ENCODE results near the gene SKI. TPM values are rescaled to one million over a fixed set of nuclear protein-coding genes. Genes with fewer than 3 reads are reported as not detected.

The SKI gene
- total RNA-seq, 1 donor from 2014 or later, result 15.5 TPM

DNA sequence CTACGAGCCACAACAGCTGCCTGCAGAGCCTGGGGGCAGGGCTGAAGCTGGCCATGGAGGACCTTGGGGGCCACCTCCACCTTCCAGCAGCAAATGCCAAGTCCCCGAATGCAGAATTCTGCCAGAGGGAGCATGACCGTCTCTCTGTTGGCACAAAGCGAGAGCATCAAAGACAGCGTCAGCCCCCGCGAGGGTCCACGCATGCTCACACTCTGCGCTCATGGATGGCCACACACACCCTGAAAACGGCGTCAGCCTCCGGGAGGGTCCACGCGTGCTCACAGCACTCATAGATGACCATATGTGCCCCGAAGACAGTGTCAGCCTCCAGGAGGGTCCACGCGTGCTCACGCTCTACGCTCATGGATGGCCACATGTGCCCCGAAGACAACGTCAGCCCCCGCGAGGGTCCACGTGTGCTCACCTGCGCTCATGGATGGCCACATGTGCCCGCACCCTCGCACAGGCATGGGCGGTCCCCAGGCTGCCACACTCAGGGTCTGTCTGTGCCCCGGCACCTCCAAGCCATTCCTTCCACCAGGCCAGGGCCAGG, 116.7 kb downstream of the SKI start:
- no peak for DNase-seq (ENCODE audit: low spot score in 2 of 2)
- no peak for FAIRE-seq

DNA sequence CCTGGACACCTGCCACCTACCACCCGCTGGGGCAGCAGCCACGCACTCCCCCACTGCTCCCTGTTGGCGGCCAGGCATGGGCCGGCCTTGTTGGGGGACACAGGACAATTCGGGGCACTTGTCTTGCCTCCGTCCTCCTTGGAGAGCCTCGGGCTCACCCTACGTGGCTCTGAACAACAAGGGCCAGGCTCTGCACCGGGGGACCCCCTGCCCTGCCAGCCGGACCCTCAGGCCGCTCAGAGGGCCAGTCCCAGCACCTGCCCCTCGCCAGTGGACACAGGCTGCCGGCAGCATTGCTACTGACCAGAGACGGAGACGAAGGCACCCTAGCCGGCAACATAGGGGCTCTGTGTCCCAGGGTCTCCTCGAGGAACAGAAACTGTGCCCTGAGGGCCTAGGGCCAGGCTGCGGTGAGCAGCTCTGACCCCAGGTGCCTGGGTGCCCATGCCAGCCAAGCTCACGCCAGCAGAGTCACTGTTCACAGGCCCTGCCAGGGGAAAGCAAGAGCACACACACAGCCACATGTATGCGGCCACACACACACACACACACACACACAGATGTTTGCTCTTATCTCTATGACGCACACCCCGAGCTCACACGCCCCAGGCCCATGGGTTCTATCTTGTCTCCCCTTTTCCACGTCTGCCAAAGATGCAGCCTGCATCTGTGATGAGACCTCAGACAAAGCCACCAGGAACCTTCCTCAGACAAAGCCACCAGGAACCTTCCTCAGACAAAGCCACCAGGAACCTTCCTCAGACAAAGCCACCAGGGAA, 117.4 kb downstream of the SKI start:
- no peak for FAIRE-seq
- DNase-seq (ENCODE audit: low spot score in 2 of 2), result no peak

DNA sequence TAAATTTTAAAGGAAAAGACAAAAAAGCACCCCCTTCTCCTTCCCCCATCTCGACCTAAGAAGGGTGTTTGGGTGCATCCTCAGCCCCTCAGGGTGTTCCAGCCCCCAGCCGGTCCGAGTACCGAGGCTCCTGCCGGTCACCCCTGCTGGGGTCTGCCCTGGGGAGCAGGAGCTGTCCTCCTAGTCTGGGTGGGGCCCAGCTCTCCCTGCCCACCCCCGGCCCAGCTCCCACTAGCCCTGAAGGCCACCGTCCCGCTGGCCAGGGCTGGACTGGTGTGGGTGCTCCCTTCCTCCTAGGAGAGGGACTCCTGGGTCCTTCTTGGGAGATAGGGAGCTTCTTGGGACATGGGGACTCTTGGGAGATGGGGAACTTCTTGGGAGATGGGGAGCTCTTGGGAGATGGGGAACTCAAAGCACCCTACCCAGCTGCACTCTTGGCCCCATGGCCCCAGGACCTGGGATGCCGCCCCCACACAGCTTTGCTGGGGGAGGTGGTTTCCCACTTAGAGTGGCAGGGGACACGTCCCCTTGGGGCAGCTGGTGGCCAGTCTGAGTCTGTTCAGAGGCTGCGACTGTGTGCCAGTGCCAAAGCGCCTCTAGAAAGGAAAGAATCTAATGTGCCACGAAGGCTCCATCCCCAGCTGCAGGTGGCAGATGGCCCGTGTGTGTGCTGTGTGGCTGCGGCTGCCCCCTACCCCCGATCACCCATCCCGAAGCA, 118.7 kb downstream of the SKI start:
- DNase-seq (ENCODE audit: low spot score in 2 of 2) (no peak), FAIRE-seq (no peak)

DNA sequence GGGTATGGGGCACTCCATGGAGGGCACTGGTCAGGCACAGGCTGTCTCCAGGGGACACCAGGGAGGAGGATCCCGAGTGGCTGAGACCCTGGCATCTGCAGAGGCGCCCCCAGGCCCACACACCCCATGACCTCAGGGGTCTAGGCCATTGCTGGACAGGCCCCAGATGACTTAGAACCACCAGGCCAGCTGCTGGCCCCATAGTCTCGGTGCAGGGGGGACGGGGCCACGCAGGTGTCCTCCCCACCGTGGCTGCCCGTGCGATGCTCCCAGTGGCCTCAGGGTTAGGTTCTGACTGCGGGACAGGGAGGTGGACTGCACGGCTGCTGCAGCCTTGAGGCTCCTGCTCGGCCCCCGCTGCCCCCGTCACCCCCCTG, 119.3 kb downstream of the SKI start:
- FAIRE-seq (no peak), DNase-seq (ENCODE audit: low spot score in 2 of 2) (no peak)

DNA sequence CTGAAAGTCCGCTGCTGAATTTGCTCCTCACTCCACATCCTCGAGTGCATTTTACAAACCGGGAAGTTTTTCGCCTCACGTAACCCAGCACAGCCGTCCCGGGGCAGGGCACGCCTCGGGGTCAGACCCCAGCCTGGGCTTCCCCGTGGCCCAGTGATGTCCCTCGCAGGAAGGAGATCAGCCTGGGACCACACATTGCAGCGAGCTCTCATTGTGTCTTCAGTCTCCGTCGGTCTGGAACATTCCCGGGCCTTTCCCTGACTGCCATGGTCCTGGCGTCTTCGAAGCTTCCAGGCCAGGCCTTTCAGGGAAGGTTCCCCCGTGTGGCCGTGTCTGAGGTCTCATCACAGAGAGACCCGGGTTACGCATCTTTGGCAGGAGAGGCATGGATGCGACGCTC, 119.8 kb downstream of the SKI start:
- DNase-seq (ENCODE audit: low spot score in 2 of 2), result no peak
- no peak for FAIRE-seq

DNA sequence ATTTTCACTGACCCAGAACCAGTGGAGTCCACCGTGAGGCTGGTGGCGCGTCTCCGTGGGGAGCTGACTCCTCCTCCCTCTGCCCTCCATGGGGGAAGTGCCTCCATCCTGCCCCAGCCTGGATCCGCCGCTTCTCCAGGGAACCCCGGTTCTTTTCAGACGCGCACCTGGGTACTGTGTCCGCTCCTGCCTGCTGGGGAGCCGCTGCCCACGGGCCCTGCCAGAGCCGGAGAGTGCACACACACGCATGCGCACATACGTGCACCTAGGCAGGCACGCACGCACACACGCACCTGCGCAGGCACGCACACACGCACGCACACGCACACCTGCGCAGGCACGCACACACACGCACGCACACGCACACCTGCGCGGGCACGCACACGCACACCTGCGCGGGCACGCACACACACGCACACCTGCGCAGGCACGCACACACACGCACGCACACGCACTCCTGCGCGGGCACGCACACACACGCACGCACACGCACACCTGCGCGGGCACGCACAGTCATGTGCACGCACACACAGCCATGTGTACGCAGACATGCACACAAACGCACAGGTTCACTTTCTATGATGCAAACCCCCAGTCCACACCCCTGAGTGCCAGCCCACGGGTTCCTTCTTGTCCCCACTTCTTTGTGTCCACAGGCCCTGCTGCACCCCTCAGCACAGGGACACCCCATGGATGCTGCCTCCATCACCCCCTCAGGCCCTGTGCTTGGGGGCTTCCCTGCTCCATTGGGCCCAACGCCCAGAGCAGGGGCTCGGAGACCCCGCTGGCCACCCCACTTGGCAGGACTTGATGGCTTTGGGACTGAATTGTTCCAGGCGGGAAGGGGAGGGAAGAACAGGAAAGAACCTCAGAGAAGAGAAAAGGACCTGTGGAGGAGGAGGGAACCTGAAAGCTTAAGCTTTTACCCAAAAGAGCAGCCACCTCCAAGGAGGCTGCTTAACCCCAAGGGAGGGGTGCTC, 120.5 kb downstream of the SKI start:
- FAIRE-seq, result no peak
- DNase-seq (ENCODE audit: low spot score in 2 of 2), result no peak

DNA sequence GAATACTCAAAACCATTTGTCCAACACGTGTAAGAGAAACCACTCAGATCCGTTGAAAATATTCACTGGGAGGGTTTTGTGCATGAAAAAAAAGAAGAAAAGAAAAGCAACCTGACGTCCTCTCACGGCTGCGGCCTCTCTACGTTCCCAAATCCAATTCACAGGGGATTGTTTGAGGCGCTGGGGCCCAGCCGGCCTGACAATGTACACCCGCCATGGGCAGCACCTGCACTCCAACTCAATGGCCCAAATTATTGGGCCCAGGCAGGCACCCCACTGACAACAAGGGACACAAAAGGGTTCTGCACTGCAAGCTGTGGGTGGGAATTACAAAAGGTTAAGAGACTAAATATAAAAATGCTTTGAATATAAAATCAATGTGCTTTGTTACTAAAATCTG, 121.7 kb downstream of the SKI start:
- DNase-seq (ENCODE audit: low spot score in 2 of 2) (no peak), FAIRE-seq (no peak)

DNA sequence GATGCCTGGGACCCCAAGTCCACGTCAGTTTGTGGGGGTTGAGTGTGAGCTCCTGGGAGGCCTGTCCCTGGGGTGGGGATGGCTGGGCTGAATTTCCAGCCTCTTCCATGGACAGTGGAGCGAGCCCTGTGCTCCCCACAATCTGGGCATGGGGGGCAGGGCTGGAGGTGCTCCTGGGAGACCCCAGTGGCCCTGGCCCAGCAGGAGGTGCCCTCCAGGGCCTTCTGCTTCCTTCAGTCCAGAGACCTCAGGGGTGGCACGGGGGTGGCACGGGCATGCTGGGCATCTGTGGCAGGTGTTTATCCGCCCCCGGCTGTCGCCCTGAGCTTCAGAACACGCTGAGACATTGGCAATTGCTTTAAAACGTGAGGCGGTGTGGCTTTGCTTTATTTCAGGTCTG, 122.4 kb downstream of the SKI start:
- DNase-seq (ENCODE audit: low spot score in 2 of 2) (no peak), FAIRE-seq (no peak)

DNA sequence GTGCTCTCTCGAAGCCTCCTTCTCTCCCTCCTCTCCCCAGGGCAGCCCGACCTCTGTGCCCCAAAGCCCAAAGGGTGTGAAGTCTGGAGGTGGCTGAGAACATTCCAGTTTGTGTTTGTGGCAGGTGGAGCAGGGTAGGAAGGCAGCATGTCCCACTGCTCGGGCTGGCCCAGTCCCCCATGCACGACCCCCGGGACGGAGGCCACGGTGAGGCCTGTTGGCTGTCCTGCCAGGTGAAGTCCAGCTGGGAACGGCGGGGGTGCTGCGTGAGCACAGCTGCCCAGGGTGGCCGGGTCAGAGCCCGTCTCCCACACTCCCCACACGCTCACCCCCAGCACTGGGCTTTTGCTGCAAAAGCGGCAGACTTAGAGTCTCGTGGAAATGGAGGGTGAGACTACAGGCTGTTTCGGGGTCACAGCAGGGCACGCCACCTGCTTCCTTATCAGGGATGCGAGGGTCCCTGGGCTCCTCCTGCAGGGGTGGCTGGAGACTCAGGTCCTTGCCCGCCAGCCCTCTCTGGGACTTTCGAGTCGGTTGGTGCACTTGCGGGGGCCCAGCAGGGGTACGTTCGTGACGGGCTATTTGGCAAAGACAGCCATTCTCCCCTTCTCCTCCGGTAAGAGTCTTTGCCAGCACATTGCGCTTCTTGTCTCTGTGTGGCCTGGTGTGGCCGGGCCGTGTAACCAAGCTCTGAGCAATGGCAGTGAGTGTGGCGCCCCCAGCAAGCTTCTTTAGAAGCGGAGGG, 123.0 kb downstream of the SKI start:
- FAIRE-seq (no peak), DNase-seq (ENCODE audit: low spot score in 2 of 2) (no peak)

DNA sequence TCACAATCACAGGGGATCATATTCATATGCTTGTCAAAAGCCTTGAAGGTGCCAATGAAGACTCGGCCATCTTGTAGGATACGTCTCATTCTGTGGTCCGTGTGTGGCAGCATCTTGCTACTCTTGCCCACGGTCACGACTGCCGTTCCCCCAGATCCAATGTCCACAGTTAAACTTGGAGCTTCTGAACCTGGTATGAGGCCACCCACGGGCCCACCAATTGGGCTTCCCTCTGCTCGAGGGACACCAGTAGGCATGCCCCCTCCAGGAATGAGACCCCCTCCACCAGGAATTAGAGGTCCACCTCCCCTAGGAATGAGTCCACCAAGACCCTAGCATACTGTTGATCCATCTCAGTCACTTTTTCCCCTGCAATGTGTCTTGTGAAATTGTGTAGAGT, 123.6 kb downstream of the SKI start:
- FAIRE-seq (no peak), DNase-seq (ENCODE audit: low spot score in 2 of 2) (no peak)

DNA sequence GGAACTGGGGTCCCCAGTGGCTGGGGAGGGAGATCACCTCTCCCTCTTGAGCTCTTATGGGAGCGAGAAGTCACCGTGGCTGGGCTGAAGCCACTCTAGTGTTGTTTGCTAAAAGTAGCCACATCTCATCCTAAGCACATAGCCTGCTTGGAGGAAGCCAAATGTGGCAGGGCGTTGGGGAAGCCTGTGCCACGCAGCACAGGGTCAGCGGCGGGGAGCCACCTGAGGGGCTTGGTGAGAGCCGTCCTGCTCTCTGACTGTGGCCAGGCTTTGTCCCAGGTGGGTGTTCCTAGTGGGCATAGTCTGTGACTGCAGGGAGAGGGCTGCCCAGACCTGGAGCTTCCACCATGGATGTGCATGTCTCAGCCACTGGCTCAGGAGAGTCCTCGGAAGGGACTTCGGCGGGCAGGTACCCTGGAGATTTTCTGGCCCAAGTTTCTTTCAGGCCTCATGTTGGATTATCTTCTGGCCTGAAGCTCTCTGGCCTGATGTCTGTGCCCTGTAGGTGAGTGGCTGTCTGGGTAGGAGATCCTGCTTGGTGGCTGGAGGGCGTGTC, 124.3 kb downstream of the SKI start:
- FAIRE-seq (no peak), DNase-seq (ENCODE audit: low spot score in 2 of 2) (no peak)

DNA sequence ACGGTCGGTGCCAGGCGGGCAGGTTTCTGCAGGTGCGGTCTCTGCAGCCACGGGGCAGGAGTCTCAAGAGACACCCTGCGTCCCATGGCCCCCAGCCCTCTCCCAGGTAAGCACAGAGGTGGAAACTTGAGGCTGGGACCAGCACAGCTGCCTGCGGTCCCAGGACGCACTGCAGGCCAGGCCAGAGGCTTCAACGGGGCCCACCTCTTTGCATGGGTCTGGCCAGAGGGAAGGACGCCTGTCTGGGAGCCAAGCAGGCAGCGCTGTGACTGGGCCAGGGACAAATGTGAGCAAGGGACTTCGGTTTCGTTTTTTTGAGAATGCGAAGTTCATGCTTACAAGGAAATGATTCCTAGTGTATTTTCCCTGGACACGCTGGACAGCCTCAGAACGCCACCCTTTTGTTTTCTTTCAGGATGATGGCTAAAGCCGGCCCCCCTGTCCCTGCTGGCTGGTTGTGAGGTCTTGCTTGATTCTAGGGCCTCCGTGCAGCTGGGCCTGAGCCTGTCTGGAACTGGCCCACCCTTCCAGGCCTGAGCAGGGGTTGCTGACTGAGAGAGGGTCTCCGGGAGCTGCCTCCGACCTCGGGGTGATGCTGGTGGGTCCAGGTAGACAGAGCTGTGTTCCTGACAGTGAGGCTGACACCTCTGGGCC, 124.9 kb downstream of the SKI start:
- DNase-seq (ENCODE audit: low spot score in 2 of 2), result no peak
- no peak for FAIRE-seq

DNA sequence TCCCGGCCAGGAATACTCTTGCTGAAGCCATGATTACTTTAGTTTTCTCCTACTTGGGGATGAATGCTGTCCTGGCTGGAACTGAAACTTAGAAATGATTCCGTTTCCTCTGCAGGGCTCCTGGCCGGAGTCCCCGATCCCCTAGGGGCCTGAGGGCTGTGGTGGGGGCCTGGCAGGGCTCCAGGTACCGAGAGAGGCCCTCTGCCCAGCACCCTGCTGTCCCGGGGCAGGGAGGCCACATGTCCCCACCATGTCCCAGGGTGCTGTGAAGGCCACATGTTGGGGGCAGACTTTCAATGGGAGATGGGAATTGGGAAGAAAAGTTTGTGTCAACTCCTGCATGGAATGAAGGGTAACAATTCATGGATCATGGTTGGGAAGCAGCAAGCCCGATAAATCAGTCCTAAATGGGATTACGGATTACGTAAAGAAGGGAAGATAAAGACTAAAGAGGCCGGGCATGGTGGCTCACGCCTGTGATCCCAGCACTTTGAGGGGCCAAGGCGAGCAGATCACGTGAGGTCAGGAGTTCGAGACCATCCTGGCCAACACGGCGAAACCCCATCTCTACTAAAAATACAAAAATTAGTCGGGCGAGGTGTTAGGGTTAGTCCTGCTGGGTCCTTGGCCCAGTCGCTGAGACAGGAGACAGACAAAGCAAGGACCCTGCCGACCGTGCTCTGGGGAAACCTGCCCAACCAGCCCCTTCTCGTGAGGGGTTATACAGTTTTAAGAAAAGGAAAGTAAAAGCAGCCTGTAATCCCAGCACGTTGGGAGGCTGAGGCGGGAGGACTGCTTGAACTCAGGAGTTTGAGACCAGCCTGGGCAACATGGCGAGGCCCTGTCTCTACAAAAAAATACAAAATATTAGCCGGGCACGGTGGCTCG, 125.7 kb downstream of the SKI start:
- FAIRE-seq (no peak), DNase-seq (ENCODE audit: low spot score in 2 of 2) (no peak)

DNA sequence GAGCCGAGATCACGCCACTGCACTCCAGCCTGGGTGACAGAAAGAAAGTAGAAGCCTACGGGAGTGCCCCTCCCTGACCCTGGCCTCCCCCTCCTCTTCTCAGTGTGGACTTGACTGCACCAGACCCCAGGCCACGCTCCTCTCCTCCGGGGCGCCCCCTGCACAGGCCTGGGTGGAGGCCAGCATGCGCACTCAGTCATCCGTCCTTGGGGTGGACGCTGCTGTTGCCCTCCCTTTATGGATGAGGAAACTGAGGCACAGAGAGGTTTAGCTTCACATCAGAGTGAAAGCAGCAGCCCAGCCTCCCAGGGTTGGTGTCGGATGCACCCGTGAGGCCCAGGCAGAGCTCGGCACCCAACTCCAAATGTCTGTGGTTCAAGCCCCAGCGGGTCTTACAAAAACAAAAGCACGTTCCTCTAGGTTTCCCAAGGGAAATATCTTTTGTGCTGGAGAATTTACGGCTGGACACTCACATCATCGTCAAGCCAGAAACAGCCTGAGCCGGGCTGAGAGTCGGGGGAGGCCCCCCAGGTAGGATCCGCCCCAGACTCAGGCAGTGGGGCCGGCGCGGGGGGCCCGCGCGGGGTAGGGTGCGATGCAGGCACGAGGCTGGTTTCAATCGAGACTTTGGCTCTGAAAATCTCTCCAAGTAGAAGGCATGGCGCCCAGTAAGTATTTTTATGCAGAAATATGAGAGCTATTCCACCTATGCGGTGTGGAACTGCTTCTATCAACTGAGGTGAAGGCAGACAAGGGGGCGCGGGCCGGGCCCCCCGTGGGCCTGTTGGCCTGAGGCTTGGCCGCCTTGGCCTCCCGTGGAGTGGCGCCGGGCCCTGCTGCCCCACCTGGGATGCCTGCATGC, 126.6 kb downstream of the SKI start:
- no peak for DNase-seq (ENCODE audit: low spot score in 2 of 2)
- FAIRE-seq, result no peak

DNA sequence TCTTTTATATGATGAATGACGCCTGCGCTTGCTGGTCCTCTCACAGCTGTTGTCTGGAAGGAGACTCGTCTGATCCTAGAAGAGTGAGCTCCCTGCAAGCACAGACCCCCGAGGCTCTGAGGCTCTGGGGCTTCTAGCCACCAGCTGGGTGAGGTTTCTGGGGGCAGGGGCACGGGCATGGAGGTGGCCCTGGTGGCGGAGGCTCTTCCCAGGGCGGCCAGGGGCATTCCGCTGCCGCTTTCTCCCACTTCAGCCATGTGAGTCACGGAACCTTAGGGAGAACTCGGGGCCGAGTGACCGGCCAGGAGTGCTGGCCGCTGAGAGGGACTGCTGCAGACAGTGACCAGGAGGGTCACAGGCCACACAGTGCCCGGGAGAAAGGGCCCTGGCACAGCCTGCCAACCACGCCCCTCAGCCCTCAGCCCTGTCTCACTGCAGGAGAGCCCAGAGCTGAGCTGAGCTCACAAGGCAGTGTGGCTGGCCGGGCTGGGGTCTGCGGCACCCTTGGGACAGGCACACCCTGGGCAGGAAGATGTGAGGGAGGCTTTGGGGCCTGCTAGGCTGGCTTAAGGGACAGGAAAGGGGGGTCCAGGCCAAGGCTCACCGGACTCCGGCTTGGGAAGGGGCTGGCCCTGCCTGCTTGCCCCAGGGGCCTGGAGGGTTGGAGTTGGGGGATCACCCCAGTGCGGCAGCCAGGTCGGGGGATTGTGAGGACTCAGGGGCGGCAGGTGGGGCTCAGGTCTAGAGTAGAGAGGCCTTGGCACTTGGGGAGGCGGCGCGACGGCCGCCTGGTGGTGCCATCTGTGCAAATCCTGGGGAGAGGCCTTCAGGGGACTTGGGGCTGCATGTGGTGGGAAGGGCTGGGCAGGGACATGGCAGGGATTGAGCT, 127.5 kb downstream of the SKI start:
- DNase-seq (ENCODE audit: low spot score in 2 of 2), result no peak
- FAIRE-seq, result no peak

DNA sequence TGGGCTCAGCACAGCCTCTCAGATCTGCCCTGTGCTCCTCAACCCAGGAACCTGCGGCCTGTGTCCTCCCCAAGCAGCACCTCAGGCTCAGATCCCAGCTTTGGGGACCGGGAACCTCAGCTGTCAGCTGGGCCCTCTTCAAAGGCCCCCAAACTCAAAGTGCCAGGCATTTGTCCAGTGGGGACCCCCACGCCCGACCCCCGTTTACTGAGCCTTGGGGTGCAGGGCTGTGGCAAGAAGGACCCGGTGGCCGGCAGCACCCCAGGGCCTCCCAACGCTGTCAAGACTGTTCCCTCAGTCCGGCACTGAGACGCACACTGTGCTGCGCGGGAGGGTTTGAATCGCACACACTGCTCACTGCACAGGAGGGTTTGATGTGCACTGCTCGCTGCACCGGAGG, 128.3 kb downstream of the SKI start:
- no peak for FAIRE-seq
- no peak for DNase-seq (ENCODE audit: low spot score in 2 of 2)
